Measurements from ENCODE around the gene RAD51B. TPM values are rescaled to one million over a fixed set of nuclear protein-coding genes. Genes with fewer than 3 reads are reported as not detected.

RAD51B gene
- total RNA-seq, 1 experiment from 2014 or later, result 29.9 TPM

GRCh38 chr14:68306265-68306933 is 486.8 kb downstream of the RAD51B start:
- Histone ChIP-seq H3F3A (ENCODE audit: insufficient read depth, low read depth) (peaks cover 52% of the 10 kb centered on the region), H3K4me3 (no peak overlapping the region), H2AFZ (no peak overlapping the region), H3K36me3 (ENCODE audit: low read depth) (no peaks in the 10 kb centered on the region), H3K9me3 (ENCODE audit: insufficient read depth, low read depth) (no peaks in the 10 kb centered on the region), H3K9me2 (ENCODE audit: insufficient read depth) (no peaks in the 10 kb centered on the region), H3K4me2 (peak overlapping the region; percentile 70), H3K27me3 (ENCODE audit: insufficient read depth, low read depth) (no peaks in the 10 kb centered on the region), H3K4me1 (replicated peaks; ENCODE audit: insufficient read depth) (peaks cover 62% of the 10 kb centered on the region), H3K79me2 (ENCODE audit: low read depth) (no peaks in the 10 kb centered on the region), H4K20me1 (ENCODE audit: insufficient read depth) (no peaks in the 10 kb centered on the region), H3K27ac (peak overlapping the region; percentile 95)
- no TSS peak for BruUV-seq (replicated peaks)
- CTCF ChIA-PET, result interaction anchor here (0.6 to 1.2 kb wide), 5 partner anchors 52 to 365 kb away, joined by 3 to 6 read pairs (median 3); no protein-coding TSS in a partner anchor
- POLR2A ChIA-PET (ENCODE audit: unreplicated experiment), result interaction anchor here (0.6 to 0.7 kb wide), 6 partner anchors 24 to 1360 kb away, joined by 3 to 10 read pairs (median 4); no protein-coding TSS in a partner anchor
- no peak for TF ChIP-seq CTCF (conservative IDR thresholded peaks at IDR 0.05)
- no peak for TF ChIP-seq EZH2 (IDR thresholded peaks at IDR 0.05; ENCODE audit: low read depth)
- peak in 1 of 2 experiments; percentile 70 for DNase-seq
- intact Hi-C loops (cut with micrococcal nuclease; ENCODE audit: unreplicated experiment), result loop anchor here (2.0 to 5.0 kb wide), 2 partner anchors 54 to 152 kb away; no protein-coding TSS in a partner anchor

GRCh38 chr14:68306934-68307789 is 487.6 kb downstream of the RAD51B start:
- Histone ChIP-seq H4K20me1 (ENCODE audit: insufficient read depth) (no peaks in the 10 kb centered on the region), H2AFZ (peak overlapping the region; percentile 60), H3K27me3 (ENCODE audit: insufficient read depth, low read depth) (no peaks in the 10 kb centered on the region), H3K4me3 (peak overlapping the region; percentile 22; the same call in 1 of the 2 replicates), H3K79me2 (ENCODE audit: low read depth) (no peaks in the 10 kb centered on the region), H3K36me3 (ENCODE audit: low read depth) (no peaks in the 10 kb centered on the region), H3K4me2 (peak overlapping the region; percentile 70), H3K9me2 (ENCODE audit: insufficient read depth) (no peaks in the 10 kb centered on the region), H3F3A (ENCODE audit: insufficient read depth, low read depth) (peaks cover 52% of the 10 kb centered on the region), H3K4me1 (replicated peaks; ENCODE audit: insufficient read depth) (peaks cover 62% of the 10 kb centered on the region), H3K27ac (peak overlapping the region; percentile 95), H3K9me3 (ENCODE audit: insufficient read depth, low read depth) (no peaks in the 10 kb centered on the region)
- no TSS peak for BruUV-seq (replicated peaks)
- intact Hi-C loops (cut with micrococcal nuclease; ENCODE audit: unreplicated experiment), result loop anchor here (1.0 to 5.0 kb wide), 3 partner anchors 55 to 269 kb away; no protein-coding TSS in a partner anchor
- TF ChIP-seq EZH2 (IDR thresholded peaks at IDR 0.05; ENCODE audit: low read depth) (no peak), CTCF (conservative IDR thresholded peaks at IDR 0.05) (no peak)
- peak; percentile 73 to 99 for DNase-seq
- ChIA-PET CTCF (interaction anchor here (0.6 to 1.2 kb wide), 5 partner anchors 53 to 366 kb away, joined by 3 to 6 read pairs (median 3); no protein-coding TSS in a partner anchor), POLR2A (ENCODE audit: unreplicated experiment) (interaction anchor here (0.5 to 0.7 kb wide), 11 partner anchors 9 to 1360 kb away, joined by 3 to 13 read pairs (median 4); no protein-coding TSS in a partner anchor)

- intact Hi-C loops (cut with micrococcal nuclease; ENCODE audit: unreplicated experiment), result loop anchor here (1.0 to 5.0 kb wide), 3 partner anchors 55 to 269 kb away; no protein-coding TSS in a partner anchor
- no peaks in the 10 kb centered on the region for H3K36me3 ChIP-seq (ENCODE audit: low read depth)
- ChIA-PET CTCF (no interaction called here), POLR2A (ENCODE audit: unreplicated experiment) (interaction anchor here (0.5 to 0.7 kb wide), 6 partner anchors 10 to 509 kb away, joined by 3 to 13 read pairs (median 4); no protein-coding TSS in a partner anchor)
- no peaks in the 10 kb centered on the region for H3K9me2 ChIP-seq (ENCODE audit: insufficient read depth)
- no TSS peak for BruUV-seq (replicated peaks)
- no peaks in the 10 kb centered on the region for H4K20me1 ChIP-seq (ENCODE audit: insufficient read depth)
- H3K4me1 ChIP-seq (replicated peaks; ENCODE audit: insufficient read depth), result peaks cover 66% of the 10 kb centered on the region
- no peaks in the 10 kb centered on the region for H3K27me3 ChIP-seq (ENCODE audit: insufficient read depth, low read depth)
- TF ChIP-seq EZH2 (IDR thresholded peaks at IDR 0.05; ENCODE audit: low read depth) (no peak), CTCF (conservative IDR thresholded peaks at IDR 0.05) (no peak)
- H3K79me2 ChIP-seq (ENCODE audit: low read depth), result no peaks in the 10 kb centered on the region
- 0 out of 2 replicates have a peak overlapping the region, but pooled peaks have one; percentile 46 for H2AFZ ChIP-seq
- DNase-seq, result no peak
- H3K27ac ChIP-seq, result peak overlapping the region; percentile 95
- peak overlapping the region; percentile 22; the same call in 1 of the 2 replicates for H3K4me3 ChIP-seq
- H3K4me2 ChIP-seq, result peak overlapping the region; percentile 70
- no peaks in the 10 kb centered on the region for H3K9me3 ChIP-seq (ENCODE audit: insufficient read depth, low read depth)
- peaks cover 52% of the 10 kb centered on the region for H3F3A ChIP-seq (ENCODE audit: insufficient read depth, low read depth)
Measured at GRCh38 chr14:68307790-68308168, 488.2 kb downstream of the RAD51B start.
